H1 (cell line): Measurements from ENCODE around the gene HBM. TPM values are rescaled to one million over a fixed set of nuclear protein-coding genes. Genes with fewer than 3 reads are reported as not detected.
A peak's percentile ranks its signal among the peaks of the same experiment; 100 is the strongest.

Experiments
- CTCF ChIA-PET: fragments of 300-600 bp; sonication (Branson Sonifier 250); formaldehyde crosslinking; loops from one replicate; lab custom pipeline; 2021; ENCODE audit not compliant: partially characterized antibody; lab: Charles Lee
- POLR2A ChIA-PET: fragments of 300-600 bp; sonication (Branson Sonifier 250); formaldehyde crosslinking; loops from one replicate; lab custom pipeline; 2021; ENCODE audit warnings: inconsistent platforms; ENCODE audit not compliant: partially characterized antibody; lab: Charles Lee
- DNase-seq, 2 experiments: peaks; one replicate each; pipeline versions ENCODE4 v3.0.0 to v3.0.0-alpha.2; 2010 to 2022; ENCODE audit warnings: low spot score in 2 of 2, low read depth in 1 of 2, mixed read lengths in 1 of 2
- FAIRE-seq: peaks from 2 replicates; lab custom pipeline; 2011; peaks lifted over from hg19 to GRCh38; lab: Jason Lieb, UNC
- H2AFZ ChIP-seq: 2 replicates; pipeline ENCODE4 v1.8.1; 2012; ENCODE audit warnings: low read length, inconsistent platforms
- H2AK5ac ChIP-seq: 2 replicates; pipeline ENCODE4 v1.6.1; 2013; ENCODE audit warnings: low read depth, low read length
- H2BK120ac ChIP-seq: replicated peaks from 2 replicates; pipeline ENCODE3; 2013; ENCODE audit warnings: low read depth, low read length, inconsistent platforms
- H2BK12ac ChIP-seq: 2 replicates; pipeline ENCODE4 v1.6.1; 2013; ENCODE audit warnings: low read depth, low read length
- H2BK15ac ChIP-seq: 2 replicates; pipeline ENCODE4 v1.6.1; 2013; ENCODE audit warnings: low read length
- H2BK20ac ChIP-seq: 2 replicates; pipeline ENCODE4 v1.6.1; 2013; ENCODE audit warnings: low read length
- H2BK5ac ChIP-seq: 2 replicates; pipeline ENCODE4 v1.6.1; 2013; ENCODE audit warnings: low read depth, low read length
- H3K14ac ChIP-seq: 2 replicates; pipeline ENCODE4 v1.6.1; 2013; ENCODE audit warnings: inconsistent platforms; ENCODE audit not compliant: insufficient read length
- H3K18ac ChIP-seq: 2 replicates; pipeline ENCODE4 v1.6.1; 2013; ENCODE audit warnings: low read length; ENCODE audit errors: extremely low read depth
- H3K23ac ChIP-seq: 2 replicates; pipeline ENCODE4 v1.6.1; 2013; ENCODE audit warnings: inconsistent platforms; ENCODE audit not compliant: insufficient read length
- H3K23me2 ChIP-seq: 2 replicates; pipeline ENCODE4 v1.6.1; 2013; ENCODE audit warnings: low read depth, low read length
- H3K27ac ChIP-seq: 2 replicates; pipeline ENCODE4 v1.6.1; 2011; ENCODE audit warnings: low read depth, low read length, inconsistent platforms
- H3K27me3 ChIP-seq, 4 experiments: replicated peaks in 1 of 4; 1 replicate in 1 of 4; 2 replicates in 3 of 4; pipeline versions ENCODE4 v1.6.1 to v1.8.1; 2011 to 2013; ENCODE audit warnings: low read length in 3 of 4, mild to moderate bottlenecking in 3 of 4, inconsistent platforms in 2 of 4, mixed read lengths in 2 of 4, moderate library complexity in 1 of 4; ENCODE audit not compliant: control insufficient read depth in 3 of 4, insufficient read depth in 3 of 4; ENCODE audit errors: extremely low read depth in 1 of 4
- H3K36me3 ChIP-seq, 4 experiments: 2 replicates each; pipeline versions ENCODE4 v1.6.1 to v1.8.1; 2011 to 2013; ENCODE audit warnings: mild to moderate bottlenecking in 4 of 4, low read length in 3 of 4, moderate library complexity in 2 of 4, control low read depth in 1 of 4, inconsistent platforms in 1 of 4; ENCODE audit not compliant: insufficient read depth in 4 of 4, control insufficient read depth in 2 of 4
- H3K4ac ChIP-seq: replicated peaks from 2 replicates; pipeline ENCODE3; 2013; ENCODE audit warnings: low read length, low read depth, mixed read lengths, inconsistent platforms; ENCODE audit not compliant: insufficient read length
- H3K4me1 ChIP-seq, 4 experiments: replicated peaks in 1 of 4; 1 replicate in 1 of 4; 2 replicates in 3 of 4; pipeline versions ENCODE4 v1.6.1 to v1.8.1; 2011 to 2013; ENCODE audit warnings: low read length in 3 of 4, inconsistent platforms in 2 of 4, mixed read lengths in 1 of 4; ENCODE audit not compliant: insufficient read depth in 4 of 4, control insufficient read depth in 3 of 4
- H3K4me2 ChIP-seq, 2 experiments: 2 replicates each; pipeline versions ENCODE4 v1.6.1 to v1.8.1; 2011 to 2013; ENCODE audit warnings: low read depth in 2 of 2, low read length in 2 of 2, control low read depth in 1 of 2, inconsistent platforms in 1 of 2, mild to moderate bottlenecking in 1 of 2; ENCODE audit not compliant: insufficient read depth in 1 of 2
- H3K4me3 ChIP-seq, 4 experiments: fragments of 200-600, 300-600 bp in 1 of 4; sonication (generic), shearing (Covaris generic), sonication (Bioruptor Twin) in 1 of 4; 2 replicates each; pipeline versions ENCODE4 v1.5.1 to v1.8.1; 2011 to 2016; ENCODE audit warnings: low read length in 4 of 4, low read depth in 3 of 4, control low read depth in 2 of 4, inconsistent platforms in 2 of 4, mild to moderate bottlenecking in 2 of 4, mixed read lengths in 1 of 4, moderate library complexity in 1 of 4; ENCODE audit not compliant: insufficient read depth in 2 of 4; ENCODE audit errors: extremely low read depth in 1 of 4
- H3K56ac ChIP-seq: replicated peaks from 2 replicates; pipeline ENCODE3; 2013; ENCODE audit warnings: low read depth, mild to moderate bottlenecking, mixed read lengths, low read length, inconsistent platforms; ENCODE audit not compliant: insufficient read length
- H3K79me1 ChIP-seq: 2 replicates; pipeline ENCODE4 v1.6.1; 2013; ENCODE audit warnings: low read depth, low read length, control low read depth
- H3K79me2 ChIP-seq, 2 experiments: 2 replicates each; pipeline versions ENCODE4 v1.6.1 to v1.8.1; 2012 to 2013; ENCODE audit warnings: low read length in 2 of 2, mild to moderate bottlenecking in 2 of 2, inconsistent platforms in 1 of 2; ENCODE audit not compliant: insufficient read depth in 2 of 2, control insufficient read depth in 1 of 2
- H3K9ac ChIP-seq, 4 experiments: replicated peaks in 1 of 4; 1 replicate in 1 of 4; 2 replicates in 3 of 4; pipeline versions ENCODE4 v1.6.1 to v1.8.1; 2011 to 2013; ENCODE audit warnings: low read depth in 3 of 4, low read length in 3 of 4, control low read depth in 2 of 4, mild to moderate bottlenecking in 2 of 4, moderate library complexity in 2 of 4, inconsistent platforms in 1 of 4; ENCODE audit errors: extremely low read depth in 1 of 4
- H3K9me3 ChIP-seq, 2 experiments: 2 replicates each; pipeline versions ENCODE4 v1.6.1 to v1.8.1; 2012 to 2013; ENCODE audit warnings: mild to moderate bottlenecking in 2 of 2, moderate library complexity in 2 of 2, control low read depth in 1 of 2, inconsistent platforms in 1 of 2, low read depth in 1 of 2, low read length in 1 of 2, mixed read lengths in 1 of 2; ENCODE audit not compliant: insufficient read depth in 2 of 2
- H4K20me1 ChIP-seq, 2 experiments: replicated peaks in 1 of 2; 2 replicates each; pipeline versions ENCODE3 to v1.8.1; 2011 to 2013; ENCODE audit warnings: inconsistent platforms in 2 of 2, low read length in 2 of 2, mild to moderate bottlenecking in 1 of 2; ENCODE audit not compliant: insufficient read depth in 2 of 2, control insufficient read depth in 1 of 2
- H4K5ac ChIP-seq: 2 replicates; pipeline ENCODE4 v1.6.1; 2013; ENCODE audit warnings: low read length, low read depth, mixed read lengths, inconsistent platforms; ENCODE audit not compliant: insufficient read length
- H4K8ac ChIP-seq: 2 replicates; pipeline ENCODE4 v1.8.0; 2013; ENCODE audit warnings: mild to moderate bottlenecking, moderate library complexity, low read length, inconsistent platforms; ENCODE audit not compliant: insufficient read depth; ENCODE audit errors: extremely low read depth
- H4K91ac ChIP-seq: replicated peaks from 2 replicates; pipeline ENCODE3; 2013; ENCODE audit warnings: low read length, mixed read lengths, inconsistent platforms; ENCODE audit not compliant: insufficient read length
- ASH2L ChIP-seq: fragments of 200-600, 300-600 bp; sonication (generic); IDR thresholded peaks from one replicate; pipeline ENCODE4 v1.7.1; 2017; ENCODE audit warnings: low read length
- EP300 ChIP-seq, 2 experiments: IDR thresholded peaks; 1 replicate in 1 of 2; 2 replicates in 1 of 2; pipeline ENCODE4 v1.6.1; 2011 to 2012; ENCODE audit warnings: low read depth in 2 of 2, low read length in 2 of 2, mild to moderate bottlenecking in 2 of 2, borderline replicate concordance in 1 of 2, inconsistent platforms in 1 of 2, moderate library complexity in 1 of 2
- HDAC2 ChIP-seq, 2 experiments: fragments of 300-600 bp in 1 of 2; sonication (generic) in 1 of 2; IDR thresholded peaks; 2 replicates each; pipeline ENCODE4 v1.6.1; 2011 to 2012; ENCODE audit warnings: low read depth in 2 of 2, low read length in 2 of 2, mild to moderate bottlenecking in 2 of 2, moderate library complexity in 2 of 2, borderline replicate concordance in 1 of 2, inconsistent platforms in 1 of 2
- TEAD4 ChIP-seq: IDR thresholded peaks from 2 replicates; pipeline ENCODE4 v1.6.1; 2012; ENCODE audit warnings: low read depth, low read length, inconsistent platforms, mixed read lengths
- WGBS, 2 experiments: shearing (Covaris generic) in 1 of 2; methylation state at CpG; one replicate each; pipeline versions ENCODE4 v1.1.6 to v1.1.7; 2013 to 2015; ENCODE audit warnings: low lambda C conversion rate in 2 of 2, mixed read lengths in 2 of 2, inconsistent platforms in 1 of 2, low coverage in 1 of 2, missing lambda C conversion rate in 1 of 2; ENCODE audit not compliant: insufficient replicate concordance in 2 of 2, insufficient coverage in 1 of 2, insufficient read length in 1 of 2; ENCODE audit errors: extremely low coverage in 1 of 2, missing lambda C conversion rate in 1 of 2; 5-methylcytosine and 5-hydroxymethylcytosine counted together
- polyA plus RNA-seq, 7 experiments: library from polyadenylated mRNA; depleted of rRNA in 3 of 7; stranded (reverse) in 5 of 7; unstranded in 2 of 7; fragments of >200 nt in 5 of 7; fragments of 200-250 nt in 2 of 7; gene quantifications; 1 replicate in 5 of 7; 2 replicates in 1 of 7; 4 replicates in 1 of 7; pipeline versions ENCODE4 v1.2.1 to v1.2.3, GENCODE V29; 2011 to 2013; ENCODE audit warnings: missing spikeins in 2 of 7, mixed read lengths in 2 of 7
- total RNA-seq: library from RNA; stranded (reverse); fragmentation: NEBNext Ultra II Directional; extraction: Animal tissue kit (Norgen Biotek cat#: 25700); gene quantifications from 2 replicates; pipeline ENCODE4 v1.2.1, GENCODE V29; 2021

HBM gene
- total and polyA plus RNA-seq, 2 of the 8 experiments (the other 6 are each of a cell fraction or from before 2014, with no cell fraction given): 0.88 TPM; not detected in 1

DNA sequence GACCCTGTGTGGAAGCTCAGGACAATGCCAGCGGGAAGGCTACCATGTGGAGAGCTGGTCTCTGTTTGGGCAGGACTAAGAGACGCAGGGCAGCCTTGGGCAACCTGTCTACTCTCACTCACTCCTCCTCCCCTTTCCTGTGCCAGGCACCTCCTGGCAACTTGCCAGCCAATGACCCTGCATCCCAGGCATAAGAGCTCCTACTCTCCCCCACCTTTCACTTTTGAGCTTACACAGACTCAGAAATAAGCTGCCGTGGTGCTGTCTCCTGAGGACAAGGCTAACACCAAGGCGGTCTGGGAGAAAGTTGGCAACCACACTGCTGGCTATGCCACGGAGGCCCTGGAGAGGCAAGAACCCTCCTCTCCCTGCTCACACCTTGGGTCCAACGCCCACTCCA, 2.6 kb downstream of the HBM start:
- WGBS, 2 experiments: 77% methylated on average over 6 of the region's 6 CpGs; no CpG with 5 or more reads in 1 of the 2 experiments
- Histone ChIP-seq H3K36me3 (peaks cover 0 to 9% (median 0%) of the 10 kb centered on the region in 4 experiments; a peak in 2 of 8 replicates), H2AK5ac (no peak overlapping the region; the same call in 1 of the 2 replicates), H3K23me2 (peaks cover 10% of the 10 kb centered on the region; the same call in 1 of the 2 replicates), H3K27ac (no peak overlapping the region), H3K4ac (no peak overlapping the region), H3K27me3 (peaks cover 50 to 78% (median 71%) of the 10 kb centered on the region in 4 experiments), H2BK12ac (no peak overlapping the region), H2BK5ac (no peak overlapping the region), H3K18ac (no peak overlapping the region), H4K91ac (no peak overlapping the region), H3K14ac (no peak overlapping the region), H4K8ac (no peak overlapping the region), H3K9me3 (no peaks in the 10 kb centered on the region), H2BK120ac (no peak overlapping the region), H3K56ac (no peak overlapping the region), H3K4me3 (no peak overlapping the region), H2BK20ac (0 out of 2 replicates have a peak overlapping the region, but pooled peaks have one; percentile 52), H4K5ac (no peak overlapping the region), H3K4me1 (peaks cover 0 to 20% (median 16%) of the 10 kb centered on the region in 4 experiments; a peak in 6 of 7 replicates), H3K23ac (no peak overlapping the region), H2BK15ac (no peak overlapping the region), H4K20me1 (peaks cover 2 to 8% of the 10 kb centered on the region in 2 experiments), H2AFZ (no peak overlapping the region), H3K79me1 (no peaks in the 10 kb centered on the region), H3K9ac (no peak overlapping the region), H3K4me2 (no peak overlapping the region), H3K79me2 (no peaks in the 10 kb centered on the region)
- FAIRE-seq: no peak
- ChIA-PET CTCF (interaction anchor here (0.6 to 5.6 kb wide), 8 partner anchors 10 to 1977 kb away, joined by 3 to 24 read pairs (median 4); no protein-coding TSS in a partner anchor), POLR2A (interaction anchor here (1.3 to 5.0 kb wide), 3 partner anchors 9 to 93 kb away, joined by 3 to 29 read pairs (median 16); partner anchors contain the start of gene HBQ1)
- DNase-seq: no peak
- TF ChIP-seq ASH2L (no peak), HDAC2 (IDR thresholded peaks at IDR 0.05; ENCODE audit: borderline replicate concordance in 1 of 2, low read depth in 2 of 2, low read length in 2 of 2) (no peak), EP300 (IDR thresholded peaks at IDR 0.05; ENCODE audit: borderline replicate concordance in 1 of 2, low read depth in 2 of 2, low read length in 2 of 2) (no peak), TEAD4 (no peak)
